GM18526 (cell line): ENCODE measurements around the gene WDR11.

Experiments used
- POLR2A ChIP-seq: IDR thresholded peaks from 3 replicates; pipeline ENCODE4 v1.6.1; 2011; ENCODE audit not compliant: insufficient read length; ENCODE audit errors: extremely low read depth

The WDR11 gene

DNA sequence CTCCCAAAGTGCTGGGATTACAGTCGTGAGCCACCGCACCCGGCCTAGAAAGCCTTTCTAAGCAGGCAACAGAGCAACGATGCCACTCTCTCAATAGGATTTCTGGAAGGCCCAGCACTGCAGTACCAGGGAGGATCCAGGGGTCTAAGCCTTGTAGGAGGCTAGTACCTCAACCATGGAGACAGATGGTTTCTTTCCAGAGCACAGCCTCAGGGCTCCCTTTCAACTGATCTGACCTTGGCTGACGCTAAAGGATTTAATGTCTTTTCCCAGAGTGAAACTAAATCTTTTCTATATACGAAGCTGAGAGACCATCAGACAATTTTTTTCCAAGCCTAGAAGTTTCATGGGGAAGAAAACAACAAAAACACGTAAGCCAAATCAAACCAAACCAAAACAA, 78.0 kb downstream of the WDR11 start:
- no peak for TF ChIP-seq POLR2A

DNA sequence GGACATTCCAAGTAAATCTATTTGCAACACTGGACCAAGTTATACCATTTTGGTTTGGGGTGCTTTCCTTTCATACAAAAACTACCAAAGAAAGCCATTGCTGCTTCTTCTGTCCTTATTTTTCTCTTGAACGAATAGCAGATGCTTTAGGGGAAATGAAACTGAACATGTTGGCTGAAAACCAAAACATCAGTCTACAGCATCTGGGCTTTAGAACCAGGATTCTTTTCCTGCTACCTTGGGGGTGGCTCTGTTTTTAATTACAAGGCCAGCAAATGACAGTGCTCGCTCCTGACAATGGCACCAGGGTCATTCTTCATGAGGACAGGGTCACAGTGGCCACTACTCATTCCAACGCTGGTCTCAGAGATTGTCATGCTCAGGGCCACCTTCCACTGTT, 80.3 kb downstream of the WDR11 start:
- TF ChIP-seq POLR2A: no peak

DNA sequence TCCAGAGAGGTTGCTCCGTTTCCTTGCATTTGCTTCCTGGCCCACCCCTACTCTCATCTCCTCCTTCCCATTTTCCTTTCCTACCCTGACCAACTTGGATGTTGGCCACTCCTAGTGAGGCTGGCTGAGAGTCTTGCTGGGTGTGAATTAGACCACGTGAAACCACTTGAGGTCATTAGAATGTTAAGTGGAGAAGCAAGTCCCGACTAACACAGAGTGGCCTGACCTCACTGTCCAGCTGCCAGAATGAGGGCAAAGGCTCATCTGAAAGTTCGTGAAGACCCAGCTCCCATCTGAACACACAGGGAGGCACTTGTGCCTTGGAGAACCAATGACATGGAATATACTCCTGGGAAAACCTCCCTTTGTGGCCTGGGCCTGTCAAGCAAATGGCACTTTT, 80.8 kb downstream of the WDR11 start:
- TF ChIP-seq POLR2A: no peak

- no peak for TF ChIP-seq POLR2A
These were observed 87.7 kb downstream of the WDR11 start for GRCh38 chr10:120938822-120939221.

GRCh38 chr10:120940299-120940900, 89.2 kb downstream of the WDR11 start:
- TF ChIP-seq POLR2A: no peak

- no peak for TF ChIP-seq POLR2A
These were observed 90.3 kb downstream of the WDR11 start for GRCh38 chr10:120941501-120941900.

DNA sequence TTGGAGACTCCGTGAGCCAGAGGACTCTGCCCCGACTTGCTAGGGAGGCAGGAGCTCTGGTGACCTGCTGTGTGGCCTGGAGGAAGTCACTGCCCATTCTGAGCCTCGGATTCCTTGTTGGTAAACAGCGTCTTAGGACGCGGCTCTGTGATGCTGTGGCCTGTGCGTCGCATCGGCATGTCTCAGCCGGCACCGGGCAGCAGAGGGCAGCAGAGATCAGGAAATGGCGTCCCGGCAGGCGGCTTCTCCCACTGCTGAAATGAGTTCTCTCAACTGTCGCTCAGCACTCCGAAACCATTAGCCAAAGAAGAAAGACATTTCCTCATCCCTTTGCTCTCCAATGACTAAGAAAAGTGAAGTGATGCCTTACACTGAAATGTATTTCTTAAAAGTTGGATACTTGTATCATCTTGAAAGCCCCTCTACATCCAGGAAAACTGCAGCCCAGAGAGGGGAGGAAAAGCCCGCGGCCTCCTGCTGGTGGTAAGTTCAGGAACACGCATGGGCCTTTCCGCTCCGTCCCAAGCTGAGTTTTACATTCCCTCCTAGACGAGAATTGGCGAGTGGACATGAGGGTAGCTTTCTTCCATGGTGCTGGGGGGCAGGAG, 91.7 kb downstream of the WDR11 start:
- TF ChIP-seq POLR2A: no peak

- TF ChIP-seq POLR2A: no peak
These were observed 92.4 kb downstream of the WDR11 start for GRCh38 chr10:120943542-120943941.

DNA sequence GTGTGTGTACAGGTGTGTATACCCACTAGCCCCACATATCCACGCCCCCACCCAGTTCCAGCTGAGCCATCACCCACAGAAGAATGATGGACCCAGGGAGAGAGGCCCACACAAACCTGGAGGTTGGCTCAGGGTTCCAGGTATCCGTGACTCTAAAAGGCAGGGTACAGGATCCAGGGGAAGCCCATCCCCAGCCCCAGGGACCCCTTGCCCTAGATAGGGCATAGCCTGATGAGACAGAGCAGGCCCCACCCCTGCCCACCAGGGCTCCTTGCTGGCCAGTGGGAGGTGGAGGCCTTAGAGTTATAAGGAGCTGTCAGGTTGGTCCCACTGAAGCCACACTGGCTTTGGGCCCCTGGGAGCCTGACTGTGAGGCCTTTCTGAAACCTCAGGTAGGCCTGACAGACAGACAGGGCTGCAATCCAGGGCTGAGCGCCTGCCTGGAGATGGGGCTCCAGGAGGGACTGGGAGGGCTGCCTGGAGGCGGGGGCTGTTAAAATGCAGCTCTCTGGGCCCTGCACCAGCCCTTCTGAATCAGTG, 93.5 kb downstream of the WDR11 start:
- TF ChIP-seq POLR2A: no peak

DNA sequence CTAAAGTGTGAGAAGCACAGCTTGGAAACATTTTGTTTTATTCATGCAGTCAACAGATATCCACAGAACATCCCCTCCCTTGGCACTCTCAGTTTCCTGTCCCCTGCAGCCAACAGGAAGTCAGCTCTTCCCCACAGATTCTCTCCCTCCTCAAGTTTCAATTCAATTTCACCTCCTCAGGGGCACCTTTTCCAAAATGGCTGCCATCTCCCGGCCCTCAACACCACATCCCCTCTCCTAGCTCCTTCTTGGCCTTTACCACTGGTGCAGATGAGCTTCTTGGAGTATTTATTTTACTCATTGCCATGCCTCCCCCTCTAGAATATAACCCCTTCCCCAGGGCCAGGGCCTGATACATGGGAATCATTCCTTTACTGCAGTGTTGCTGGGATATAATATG, 94.0 kb downstream of the WDR11 start:
- TF ChIP-seq POLR2A: no peak

- TF ChIP-seq POLR2A: no peak
These were observed 94.7 kb downstream of the WDR11 start for GRCh38 chr10:120945801-120946302.

DNA sequence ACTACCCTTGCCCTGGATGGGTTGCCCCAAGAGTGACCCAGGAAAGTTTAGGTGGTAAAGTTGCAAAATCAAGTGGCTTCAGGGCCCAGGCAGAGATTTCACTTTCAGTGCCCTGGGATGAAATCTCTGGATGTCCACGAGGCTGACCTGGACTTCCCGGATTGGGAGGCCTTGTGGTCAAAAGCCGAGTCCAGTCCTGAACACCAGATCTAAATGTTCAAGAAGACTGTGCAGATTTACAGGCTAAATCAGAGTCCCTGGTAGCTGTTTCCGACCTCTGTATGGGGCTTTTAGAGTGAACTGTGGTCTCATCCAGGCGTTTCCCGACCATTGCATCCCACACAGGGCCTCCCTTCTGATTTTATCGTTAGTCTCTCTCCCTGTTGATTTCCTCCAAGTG, 95.3 kb downstream of the WDR11 start:
- TF ChIP-seq POLR2A: no peak

DNA sequence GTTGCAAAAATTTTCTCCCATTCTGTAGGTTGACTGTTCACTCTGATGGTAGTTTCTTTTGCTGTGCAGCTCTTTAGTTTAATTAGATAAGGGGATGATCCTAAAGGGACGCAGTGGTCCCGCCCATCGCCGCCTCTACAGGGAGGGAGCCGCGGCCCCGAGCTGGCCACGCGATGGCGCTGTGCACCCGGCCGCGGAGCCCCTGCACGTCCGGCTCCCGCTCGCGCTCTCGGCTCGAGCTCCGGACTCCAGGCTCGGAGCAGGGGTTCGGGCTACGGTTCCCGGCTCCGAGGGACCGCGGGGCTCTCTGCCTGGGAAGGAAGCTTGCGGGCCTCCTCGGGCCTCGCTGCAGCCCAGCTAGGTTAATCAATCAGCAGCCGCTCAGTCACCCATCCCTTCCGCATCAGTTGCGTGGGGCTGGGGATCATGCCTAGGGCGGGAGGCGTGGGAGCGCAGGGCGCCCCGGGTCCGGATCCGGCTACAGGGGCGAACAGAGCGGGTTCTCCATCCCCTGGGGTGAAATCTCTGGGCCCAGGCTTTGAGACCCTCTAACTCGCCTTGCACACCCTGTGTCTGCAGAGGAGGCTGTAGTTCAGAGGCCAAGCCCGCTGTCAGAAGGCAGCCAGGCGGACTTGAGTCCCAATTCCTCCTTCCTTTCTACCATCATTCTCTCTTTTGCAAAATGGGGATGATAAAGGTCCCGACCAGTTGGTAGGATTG, 97.9 kb downstream of the WDR11 start:
- TF ChIP-seq POLR2A: no peak

DNA sequence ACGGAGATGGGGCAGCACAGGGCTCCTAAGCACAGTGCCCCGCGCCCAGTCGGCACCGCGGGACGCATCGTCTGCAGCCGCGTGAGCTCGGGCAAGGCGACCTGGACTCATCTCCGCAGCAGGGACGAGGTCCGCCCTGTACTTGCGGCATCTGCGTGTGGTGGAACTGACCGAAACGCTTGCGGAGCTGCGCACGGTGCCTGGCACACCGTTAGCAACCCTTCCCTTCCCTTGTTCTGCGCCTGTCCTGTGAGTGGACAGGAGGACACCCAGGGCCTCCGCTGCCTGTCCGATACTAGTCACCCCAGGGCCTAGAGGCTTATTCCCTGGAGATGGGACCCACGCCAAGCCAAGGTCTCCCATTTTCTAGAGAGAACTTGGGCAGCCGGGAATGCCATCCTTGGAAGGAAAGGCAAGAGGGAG, 98.5 kb downstream of the WDR11 start:
- TF ChIP-seq POLR2A: no peak

DNA sequence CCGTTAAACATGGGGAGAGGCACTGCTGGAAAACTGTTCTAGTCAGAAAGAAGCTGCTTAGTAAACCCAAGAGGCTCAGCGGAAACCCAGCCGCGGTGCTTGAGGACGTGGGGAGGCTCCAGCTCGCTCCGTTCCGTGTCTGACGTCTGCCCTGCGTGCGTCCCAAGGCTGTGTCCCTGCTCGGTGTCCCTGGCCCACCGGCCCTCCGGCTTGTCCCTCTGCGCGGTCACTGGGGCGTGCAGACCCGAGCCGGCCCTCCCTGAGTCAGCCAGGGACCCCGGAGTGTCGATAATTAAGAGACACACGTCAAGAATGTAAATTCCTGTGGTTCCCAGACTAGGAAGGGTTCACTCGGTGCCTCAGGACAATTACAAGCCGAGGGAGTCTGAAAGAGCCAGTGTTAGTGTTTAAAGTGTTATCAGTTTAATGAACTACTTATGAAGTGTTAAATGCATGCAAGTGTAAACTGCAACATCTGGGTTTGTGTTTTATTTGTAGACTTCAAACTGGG, 98.9 kb downstream of the WDR11 start:
- no peak for TF ChIP-seq POLR2A

DNA sequence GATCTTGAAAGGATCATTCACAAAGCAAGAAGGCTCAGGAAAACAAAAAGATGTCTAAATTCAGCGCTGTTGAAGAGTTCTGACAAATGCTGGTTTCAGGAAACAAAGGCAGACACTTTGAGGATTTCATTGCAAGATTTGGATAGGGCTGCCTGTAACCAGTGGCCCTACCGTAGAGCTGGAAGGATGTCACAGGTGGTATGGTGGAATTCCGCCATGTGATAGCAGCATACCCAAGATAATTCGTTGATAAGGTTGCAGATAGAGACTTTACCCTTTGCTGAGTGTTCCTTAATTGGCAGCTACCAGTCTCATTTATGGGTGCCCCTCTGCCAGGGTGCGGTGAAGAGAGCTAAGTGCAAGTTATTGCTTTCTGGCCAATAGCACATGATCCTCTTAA, 100.1 kb downstream of the WDR11 start:
- no peak for TF ChIP-seq POLR2A

- no peak for TF ChIP-seq POLR2A
These were observed 102.7 kb downstream of the WDR11 start for GRCh38 chr10:120953897-120954296.
